GM18951 (cell line): ENCODE measurements around the gene TAS2R3.
"Not testable (repeated sequence)": the region's sequence is repeated elsewhere in the genome, so short reads cannot be mapped to it uniquely, and the experiment has no call there.

ENCODE experiments used
- POLR2A ChIP-seq: IDR thresholded peaks from 4 replicates; pipeline ENCODE4 v1.6.1; 2011; ENCODE audit warnings: mild to moderate bottlenecking; ENCODE audit not compliant: insufficient read length, insufficient read depth; ENCODE audit errors: extremely low read depth
- in situ Hi-C: fragments of 300-500 bp; cut with MboI; formaldehyde crosslinking; loops from one replicate; pipeline ENCODE4 v1.12.0; 2022; ENCODE audit warnings: low sequenced_read_pairs, mixed read lengths, inconsistent platforms; ENCODE audit not compliant: unreplicated experiment

The TAS2R3 gene

DNA sequence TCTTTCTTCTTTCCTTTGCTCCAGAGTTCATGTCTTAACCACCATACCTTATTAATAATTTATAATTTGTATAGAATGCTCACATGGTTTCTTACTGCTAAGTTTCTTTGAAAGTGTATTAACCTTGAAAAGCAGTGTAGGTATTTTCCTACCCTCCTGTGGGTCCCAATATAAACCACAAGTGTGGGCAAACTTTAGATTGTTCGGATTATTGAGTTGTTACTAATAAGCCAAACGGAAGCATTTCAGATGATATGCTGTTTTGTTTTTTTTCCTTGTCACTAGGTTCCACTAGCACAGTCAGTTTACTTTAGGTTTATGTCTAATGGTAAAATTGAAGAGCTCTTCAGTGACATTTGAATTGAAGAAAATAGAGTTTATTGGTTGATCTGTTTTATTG, 15.5 kb upstream of the TAS2R3 start:
- in situ Hi-C loops = no loop called here
- no peak for TF ChIP-seq POLR2A

DNA sequence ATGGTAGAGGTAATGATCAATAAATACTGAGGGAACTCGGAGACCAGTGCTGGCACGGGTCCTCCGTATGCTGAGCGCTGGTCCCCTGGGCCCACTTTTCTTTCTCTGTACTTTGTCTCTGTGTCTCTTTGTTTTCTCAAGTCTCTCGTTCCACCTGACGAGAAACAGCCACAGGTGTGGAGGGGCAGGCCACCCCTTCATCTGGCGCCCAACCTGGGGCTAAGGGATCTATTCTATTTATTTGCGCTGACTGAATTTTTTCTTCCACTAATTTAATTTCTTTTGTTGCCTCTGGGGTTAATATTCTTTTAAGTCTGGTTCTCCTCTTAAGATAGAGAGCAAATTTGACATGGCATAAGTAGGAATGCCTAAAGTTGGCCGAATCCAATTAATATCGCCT, 12.0 kb upstream of the TAS2R3 start:
- in situ Hi-C loops = not testable (repeated sequence)

DNA sequence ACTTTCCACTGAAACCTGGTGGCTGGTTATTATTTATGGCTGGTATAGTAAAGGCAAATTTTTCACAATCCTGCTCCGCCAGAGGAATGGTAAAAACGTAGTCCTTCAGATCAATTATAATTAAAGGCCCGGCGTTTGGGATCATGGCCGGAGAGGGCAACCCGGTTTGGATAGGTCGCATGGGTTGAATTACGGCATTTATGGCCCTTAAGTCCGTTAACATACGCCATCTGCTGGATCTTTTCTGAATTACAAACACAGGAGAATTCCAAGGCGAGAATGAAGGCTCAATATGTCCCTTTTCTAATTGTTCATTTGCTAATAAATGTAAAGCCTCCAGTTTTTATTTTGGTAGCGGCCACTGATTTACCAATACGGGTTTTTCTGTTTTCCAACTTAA, 11.3 kb upstream of the TAS2R3 start:
- TF ChIP-seq POLR2A = no peak
- in situ Hi-C loops = no loop called here

DNA sequence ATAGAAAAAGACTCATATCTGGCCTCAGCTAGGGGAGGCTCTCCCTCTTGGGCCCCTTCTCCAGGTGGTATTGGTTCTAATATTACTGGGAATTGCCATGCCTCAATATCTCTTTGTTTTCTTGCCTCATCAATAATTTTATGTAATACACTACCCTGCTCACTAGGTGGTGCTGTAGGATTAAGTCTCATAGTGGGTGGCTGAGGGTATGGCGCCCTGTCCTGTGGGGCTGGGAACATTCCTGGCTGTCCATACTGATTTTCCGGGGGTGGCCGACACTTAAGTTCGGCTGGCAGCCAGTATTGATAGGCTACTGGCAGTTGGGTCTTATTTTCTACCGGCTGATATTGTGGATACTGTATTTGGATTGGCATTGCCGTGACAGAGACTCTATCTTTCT, 9.0 kb upstream of the TAS2R3 start:
- in situ Hi-C loops = no loop called here

DNA sequence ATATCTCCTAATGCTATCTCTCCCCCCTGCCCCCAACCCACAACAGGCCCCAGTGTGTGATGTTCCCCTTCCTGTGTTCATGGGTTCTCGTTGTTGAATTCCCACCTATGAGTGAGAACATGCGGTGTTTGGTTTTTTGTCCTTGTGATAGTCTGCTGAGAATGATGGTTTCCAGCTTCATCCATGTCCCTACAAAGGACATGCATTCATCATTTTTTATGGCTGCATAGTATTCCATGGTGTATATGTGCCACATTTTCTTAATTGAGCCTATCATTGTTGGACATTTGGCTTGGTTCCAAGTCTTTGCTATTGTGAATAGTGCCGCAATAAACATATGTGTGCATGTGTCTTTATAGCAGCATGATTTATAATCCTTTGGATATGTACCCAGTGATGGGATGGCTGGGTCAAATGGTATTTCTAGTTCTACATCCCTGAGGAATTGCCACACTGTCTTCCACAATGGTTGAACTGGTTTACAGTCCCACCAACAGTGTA, 6.2 kb downstream of the TAS2R3 start:
- in situ Hi-C loops = not testable (repeated sequence)

More for the DNA sequence above, 9.0 kb upstream of the TAS2R3 start:
- TF ChIP-seq POLR2A = no peak

DNA sequence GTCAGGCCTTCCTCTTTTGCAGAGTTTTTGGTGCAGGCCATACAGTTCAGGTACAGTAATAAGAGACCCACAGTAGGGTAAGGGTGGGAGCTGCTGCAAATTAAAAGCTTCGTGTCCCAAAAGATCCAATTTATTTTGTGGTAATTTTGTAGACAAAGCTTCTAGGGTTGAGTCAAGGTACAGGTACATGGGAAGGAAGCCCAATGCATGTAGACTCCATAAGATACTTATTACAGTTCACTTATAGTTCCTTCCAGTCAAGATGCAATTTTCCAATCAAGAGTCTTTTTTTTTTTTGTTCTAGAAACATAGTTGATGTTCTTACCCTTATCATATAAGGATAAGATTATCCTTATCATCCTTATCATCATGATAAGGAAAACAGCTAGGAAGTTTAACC, 12.5 kb downstream of the TAS2R3 start, which contains the start of gene TAS2R4:
TAS2R4 (plus strand) TSS at position 301 of the 400 bp plus-strand sequence. CDS start 1,815 bp downstream, outside the sequence.
- TF ChIP-seq POLR2A = no peak
- in situ Hi-C loops = no loop called here

DNA sequence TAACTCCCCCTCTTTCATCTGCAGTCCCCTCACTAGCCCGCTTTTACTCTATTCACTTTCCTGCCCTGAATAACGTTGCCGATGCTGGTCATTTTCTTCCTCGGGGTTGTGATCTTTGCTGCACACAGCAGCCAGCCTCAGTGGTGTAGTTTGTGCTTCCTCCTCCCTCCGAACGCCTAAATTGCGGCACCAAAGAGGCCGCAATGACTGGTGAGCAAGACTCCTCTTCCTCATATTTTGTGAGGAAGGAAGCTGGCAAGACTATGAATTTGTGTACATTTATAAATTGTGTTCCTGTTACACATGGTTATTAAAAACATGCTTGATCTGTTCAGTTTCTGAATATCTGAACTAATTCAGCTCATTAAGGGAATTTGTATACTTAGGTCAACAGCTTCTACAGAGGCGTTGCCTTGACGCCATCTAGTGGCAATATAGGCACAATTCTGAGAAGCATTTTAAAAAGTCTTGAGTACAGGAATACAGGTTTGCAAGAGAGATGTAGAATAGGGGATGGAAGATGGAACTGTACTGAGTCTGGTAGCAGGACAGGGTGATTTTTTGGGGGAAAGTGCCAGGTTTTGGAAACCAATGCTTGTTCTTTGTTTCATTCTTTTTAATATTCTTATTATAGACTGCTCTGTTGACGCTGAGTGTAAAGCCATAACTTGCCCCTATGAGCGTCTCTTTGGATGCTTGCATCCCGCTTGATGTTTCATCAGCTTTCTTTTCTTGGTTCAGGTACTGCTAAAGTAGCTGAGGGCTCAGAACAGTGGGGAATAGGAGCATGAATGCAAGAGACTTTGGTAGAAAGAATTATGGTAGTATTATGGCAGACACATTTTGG, 22.0 kb downstream of the TAS2R3 start:
- in situ Hi-C loops = no loop called here
- no peak for TF ChIP-seq POLR2A

DNA sequence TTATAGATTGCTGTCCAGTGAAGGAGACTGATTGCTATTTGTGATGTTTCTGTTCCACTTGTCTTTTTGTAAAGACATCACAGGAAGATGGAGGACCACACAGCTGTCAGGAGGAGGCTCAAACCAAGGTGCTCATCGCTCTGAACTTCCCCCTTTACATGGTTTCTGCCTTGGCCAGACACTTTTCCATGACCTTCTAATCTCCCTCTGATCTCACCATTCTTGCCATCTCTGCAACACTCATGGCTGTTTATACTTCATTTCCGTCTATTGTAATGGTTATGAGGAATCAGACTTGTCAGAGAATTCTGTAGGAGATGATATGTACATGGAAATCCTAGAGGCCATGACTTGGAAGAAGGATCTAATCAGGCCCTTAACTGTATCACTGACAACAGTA, 24.4 kb downstream of the TAS2R3 start:
- in situ Hi-C loops = no loop called here

DNA sequence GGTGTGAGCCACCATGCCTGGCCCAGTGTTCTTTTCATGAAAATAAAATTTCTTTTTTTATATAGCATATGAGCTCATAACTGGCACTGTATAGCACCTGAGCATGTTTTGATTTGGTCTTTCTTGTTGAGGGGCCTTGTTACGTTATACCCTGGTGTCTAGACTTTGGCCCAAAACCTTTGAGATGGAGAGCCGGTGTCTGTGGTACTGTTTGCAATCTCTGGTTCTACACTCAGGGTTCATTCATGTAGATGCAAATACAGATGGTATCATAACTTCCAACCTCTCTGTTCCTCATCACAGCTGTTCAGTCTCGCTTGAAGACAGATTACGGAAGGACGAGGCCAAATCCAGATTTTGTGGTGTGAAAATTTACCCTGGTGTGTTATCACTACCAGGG, 26.0 kb downstream of the TAS2R3 start, which contains the start of gene TAS2R5:
TAS2R5 (plus strand) TSS at position 301 of the 400 bp plus-strand sequence. CDS start 145 bp downstream, outside the sequence.
- TF ChIP-seq POLR2A = no peak
- in situ Hi-C loops = no loop called here

More for the DNA sequence above, 24.4 kb downstream of the TAS2R3 start:
- no peak for TF ChIP-seq POLR2A

DNA sequence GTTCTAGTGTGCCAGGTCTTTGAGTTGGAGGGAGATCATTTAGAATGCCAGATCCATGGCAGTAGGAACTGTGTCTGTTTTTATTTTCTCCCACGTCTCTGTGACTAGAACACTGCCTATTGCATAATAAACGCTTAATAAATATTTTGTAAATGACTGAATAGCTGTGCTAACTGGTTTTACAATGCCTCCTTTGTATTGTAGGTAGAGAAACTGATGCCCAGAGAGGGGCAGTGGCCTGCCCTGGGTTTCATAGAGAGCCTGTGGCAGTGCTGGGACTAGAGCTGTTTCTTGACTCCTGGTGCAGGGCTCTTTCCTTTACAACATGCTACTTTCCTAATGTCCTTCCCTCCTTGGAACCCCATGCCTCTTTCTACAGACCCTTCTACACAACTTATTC, 28.6 kb downstream of the TAS2R3 start:
- in situ Hi-C loops = no loop called here
- no peak for TF ChIP-seq POLR2A
